Measurements from ENCODE around the gene HNRNPAB. TPM values are rescaled to one million over a fixed set of nuclear protein-coding genes. Genes with fewer than 3 reads are reported as not detected.

Gene HNRNPAB
- total and polyA plus RNA-seq, 4 donors = 33.7 to 66.3 (median 50.4) TPM

DNA sequence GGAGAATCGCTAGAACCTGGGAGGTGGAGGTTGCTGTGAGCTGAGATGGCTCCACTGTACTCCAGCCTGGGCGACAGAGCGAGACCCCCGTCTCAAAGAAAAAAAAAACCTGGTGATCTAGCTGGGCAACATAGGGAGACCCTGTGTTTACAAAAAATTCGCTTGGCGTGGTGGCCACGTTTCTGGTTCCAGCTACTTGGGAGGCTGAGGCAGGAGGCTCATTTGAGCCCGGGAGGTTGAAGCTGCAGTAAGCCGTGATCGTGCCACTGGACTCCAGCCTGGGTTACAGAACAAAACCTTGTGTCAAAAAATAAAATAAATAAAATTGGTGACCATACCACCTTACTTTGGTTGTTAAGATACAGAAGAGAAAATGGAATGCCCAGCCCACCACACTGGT, 1.8 kb upstream of the HNRNPAB start:
- 97% methylated on average over 10 of the region's 10 CpGs for WGBS

DNA sequence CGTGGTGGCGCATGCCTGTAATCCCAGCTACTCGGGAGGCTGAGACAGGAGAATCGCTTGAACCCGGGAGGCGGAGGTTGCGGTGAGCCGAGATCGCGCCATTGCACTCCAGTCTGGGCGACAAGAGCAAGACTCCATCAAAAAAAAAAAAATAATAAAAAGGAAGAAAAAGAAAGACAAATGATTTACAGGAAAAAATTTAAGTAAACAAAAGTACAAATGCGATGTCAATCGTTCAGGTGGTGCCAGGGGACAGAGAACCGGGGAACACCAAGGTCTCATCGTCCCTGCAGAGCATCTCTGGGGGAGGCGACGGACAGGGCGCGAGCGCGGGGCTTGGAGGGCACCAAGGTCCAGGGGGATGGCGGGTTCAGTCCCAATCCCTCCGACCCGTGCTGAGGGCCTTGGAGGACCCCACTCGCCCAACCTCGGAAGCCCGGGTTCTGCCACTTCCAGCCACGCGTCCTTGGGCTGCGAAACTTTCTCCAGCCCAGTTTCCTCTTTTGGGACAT, 607 bp upstream of the HNRNPAB start:
- WGBS = 21% methylated on average over 30 of the region's 30 CpGs
- Histone ChIP-seq H3K27me3 (ENCODE audit: control insufficient read depth in 4 of 4, insufficient read depth in 4 of 4, low read length in 3 of 4) (no peaks in the 10 kb centered on the region), H3K9ac (ENCODE audit: low read depth in 1 of 2, low read length in 2 of 2) (peak overlapping the region in 1 of 2 donors; percentile 78), H3K4me3 (ENCODE audit: low read depth in 1 of 3, low read length in 3 of 3) (peak overlapping the region; percentile 88 to 99 (median 97)), H3K9me3 (ENCODE audit: control insufficient read depth in 4 of 4, low read length in 3 of 4) (no peaks in the 10 kb centered on the region), H3K4me1 (ENCODE audit: control insufficient read depth in 4 of 4, insufficient read depth in 4 of 4, low read length in 3 of 4) (peaks cover 9 to 31% (median 27%) of the 10 kb centered on the region in 4 donors), H3K27ac (ENCODE audit: low read depth in 1 of 2, low read length in 2 of 2) (peak overlapping the region; percentile 80 to 93), H3K36me3 (ENCODE audit: control insufficient read depth in 4 of 4, insufficient read depth in 3 of 4, low read depth in 1 of 4, low read length in 3 of 4) (peaks cover 7 to 24% (median 16%) of the 10 kb centered on the region in 4 donors)
- TF ChIP-seq JUND (IDR thresholded peaks at IDR 0.05) (no peak), GABPA (IDR thresholded peaks at IDR 0.05 in 1 of 2, conservative IDR thresholded peaks at IDR 0.05 in 1 of 2) (no peak), EGR1 (IDR thresholded peaks at IDR 0.05; ENCODE audit: low read depth in 2 of 2) (no peak), YY1 (IDR thresholded peaks at IDR 0.05) (no peak), RAD21 (IDR thresholded peaks at IDR 0.05) (no peak), TAF1 (conservative IDR thresholded peaks at IDR 0.05) (no peak), HNF4G (IDR thresholded peaks at IDR 0.05) (no peak), SP1 (IDR thresholded peaks at IDR 0.05) (no peak), NR2F2 (IDR thresholded peaks at IDR 0.05) (no peak), FOXA1 (IDR thresholded peaks at IDR 0.05) (no peak)
- TF ChIP-seq, protein P1, sequence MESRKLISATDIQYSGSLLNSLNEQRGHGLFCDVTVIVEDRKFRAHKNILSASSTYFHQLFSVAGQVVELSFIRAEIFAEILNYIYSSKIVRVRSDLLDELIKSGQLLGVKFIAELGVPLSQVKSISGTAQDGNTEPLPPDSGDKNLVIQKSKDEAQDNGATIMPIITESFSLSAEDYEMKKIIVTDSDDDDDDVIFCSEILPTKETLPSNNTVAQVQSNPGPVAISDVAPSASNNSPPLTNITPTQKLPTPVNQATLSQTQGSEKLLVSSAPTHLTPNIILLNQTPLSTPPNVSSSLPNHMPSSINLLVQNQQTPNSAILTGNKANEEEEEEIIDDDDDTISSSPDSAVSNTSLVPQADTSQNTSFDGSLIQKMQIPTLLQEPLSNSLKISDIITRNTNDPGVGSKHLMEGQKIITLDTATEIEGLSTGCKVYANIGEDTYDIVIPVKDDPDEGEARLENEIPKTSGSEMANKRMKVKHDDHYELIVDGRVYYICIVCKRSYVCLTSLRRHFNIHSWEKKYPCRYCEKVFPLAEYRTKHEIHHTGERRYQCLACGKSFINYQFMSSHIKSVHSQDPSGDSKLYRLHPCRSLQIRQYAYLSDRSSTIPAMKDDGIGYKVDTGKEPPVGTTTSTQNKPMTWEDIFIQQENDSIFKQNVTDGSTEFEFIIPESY (IDR thresholded peaks at IDR 0.05) = no peak
- TF ChIP-seq, protein P2, sequence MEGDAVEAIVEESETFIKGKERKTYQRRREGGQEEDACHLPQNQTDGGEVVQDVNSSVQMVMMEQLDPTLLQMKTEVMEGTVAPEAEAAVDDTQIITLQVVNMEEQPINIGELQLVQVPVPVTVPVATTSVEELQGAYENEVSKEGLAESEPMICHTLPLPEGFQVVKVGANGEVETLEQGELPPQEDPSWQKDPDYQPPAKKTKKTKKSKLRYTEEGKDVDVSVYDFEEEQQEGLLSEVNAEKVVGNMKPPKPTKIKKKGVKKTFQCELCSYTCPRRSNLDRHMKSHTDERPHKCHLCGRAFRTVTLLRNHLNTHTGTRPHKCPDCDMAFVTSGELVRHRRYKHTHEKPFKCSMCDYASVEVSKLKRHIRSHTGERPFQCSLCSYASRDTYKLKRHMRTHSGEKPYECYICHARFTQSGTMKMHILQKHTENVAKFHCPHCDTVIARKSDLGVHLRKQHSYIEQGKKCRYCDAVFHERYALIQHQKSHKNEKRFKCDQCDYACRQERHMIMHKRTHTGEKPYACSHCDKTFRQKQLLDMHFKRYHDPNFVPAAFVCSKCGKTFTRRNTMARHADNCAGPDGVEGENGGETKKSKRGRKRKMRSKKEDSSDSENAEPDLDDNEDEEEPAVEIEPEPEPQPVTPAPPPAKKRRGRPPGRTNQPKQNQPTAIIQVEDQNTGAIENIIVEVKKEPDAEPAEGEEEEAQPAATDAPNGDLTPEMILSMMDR (IDR thresholded peaks at IDR 0.05; ENCODE audit: low read depth, low read length, missing input control) = no peak
- TF ChIP-seq, protein P3, sequence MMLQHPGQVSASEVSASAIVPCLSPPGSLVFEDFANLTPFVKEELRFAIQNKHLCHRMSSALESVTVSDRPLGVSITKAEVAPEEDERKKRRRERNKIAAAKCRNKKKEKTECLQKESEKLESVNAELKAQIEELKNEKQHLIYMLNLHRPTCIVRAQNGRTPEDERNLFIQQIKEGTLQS (IDR thresholded peaks at IDR 0.05) = no peak
- TF ChIP-seq, protein P4, sequence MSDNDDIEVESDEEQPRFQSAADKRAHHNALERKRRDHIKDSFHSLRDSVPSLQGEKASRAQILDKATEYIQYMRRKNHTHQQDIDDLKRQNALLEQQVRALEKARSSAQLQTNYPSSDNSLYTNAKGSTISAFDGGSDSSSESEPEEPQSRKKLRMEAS (IDR thresholded peaks at IDR 0.05) = no peak
- DNase-seq (ENCODE audit: low spot score) = no peak

More for the DNA sequence above, 1.8 kb upstream of the HNRNPAB start:
- Histone ChIP-seq H3K27me3 (ENCODE audit: control insufficient read depth in 4 of 4, insufficient read depth in 4 of 4, low read length in 3 of 4) (no peaks in the 10 kb centered on the region), H3K4me1 (ENCODE audit: control insufficient read depth in 4 of 4, insufficient read depth in 4 of 4, low read length in 3 of 4) (peaks cover 7 to 27% (median 24%) of the 10 kb centered on the region in 4 donors), H3K36me3 (ENCODE audit: control insufficient read depth in 4 of 4, insufficient read depth in 3 of 4, low read depth in 1 of 4, low read length in 3 of 4) (peaks cover 1 to 12% (median 7%) of the 10 kb centered on the region in 4 donors), H3K27ac (ENCODE audit: low read depth in 1 of 2, low read length in 2 of 2) (no peak overlapping the region), H3K4me3 (ENCODE audit: low read depth in 1 of 3, low read length in 3 of 3) (no peak overlapping the region), H3K9ac (ENCODE audit: low read depth in 1 of 2, low read length in 2 of 2) (no peak overlapping the region), H3K9me3 (ENCODE audit: control insufficient read depth in 4 of 4, low read length in 3 of 4) (no peaks in the 10 kb centered on the region)
- TF ChIP-seq FOXA2 (IDR thresholded peaks at IDR 0.05) (no peak), HNF4G (IDR thresholded peaks at IDR 0.05) (no peak), HNF4A (conservative IDR thresholded peaks at IDR 0.05) (no peak), EGR1 (IDR thresholded peaks at IDR 0.05; ENCODE audit: low read depth in 2 of 2) (no peak)
- TF ChIP-seq, protein P5, sequence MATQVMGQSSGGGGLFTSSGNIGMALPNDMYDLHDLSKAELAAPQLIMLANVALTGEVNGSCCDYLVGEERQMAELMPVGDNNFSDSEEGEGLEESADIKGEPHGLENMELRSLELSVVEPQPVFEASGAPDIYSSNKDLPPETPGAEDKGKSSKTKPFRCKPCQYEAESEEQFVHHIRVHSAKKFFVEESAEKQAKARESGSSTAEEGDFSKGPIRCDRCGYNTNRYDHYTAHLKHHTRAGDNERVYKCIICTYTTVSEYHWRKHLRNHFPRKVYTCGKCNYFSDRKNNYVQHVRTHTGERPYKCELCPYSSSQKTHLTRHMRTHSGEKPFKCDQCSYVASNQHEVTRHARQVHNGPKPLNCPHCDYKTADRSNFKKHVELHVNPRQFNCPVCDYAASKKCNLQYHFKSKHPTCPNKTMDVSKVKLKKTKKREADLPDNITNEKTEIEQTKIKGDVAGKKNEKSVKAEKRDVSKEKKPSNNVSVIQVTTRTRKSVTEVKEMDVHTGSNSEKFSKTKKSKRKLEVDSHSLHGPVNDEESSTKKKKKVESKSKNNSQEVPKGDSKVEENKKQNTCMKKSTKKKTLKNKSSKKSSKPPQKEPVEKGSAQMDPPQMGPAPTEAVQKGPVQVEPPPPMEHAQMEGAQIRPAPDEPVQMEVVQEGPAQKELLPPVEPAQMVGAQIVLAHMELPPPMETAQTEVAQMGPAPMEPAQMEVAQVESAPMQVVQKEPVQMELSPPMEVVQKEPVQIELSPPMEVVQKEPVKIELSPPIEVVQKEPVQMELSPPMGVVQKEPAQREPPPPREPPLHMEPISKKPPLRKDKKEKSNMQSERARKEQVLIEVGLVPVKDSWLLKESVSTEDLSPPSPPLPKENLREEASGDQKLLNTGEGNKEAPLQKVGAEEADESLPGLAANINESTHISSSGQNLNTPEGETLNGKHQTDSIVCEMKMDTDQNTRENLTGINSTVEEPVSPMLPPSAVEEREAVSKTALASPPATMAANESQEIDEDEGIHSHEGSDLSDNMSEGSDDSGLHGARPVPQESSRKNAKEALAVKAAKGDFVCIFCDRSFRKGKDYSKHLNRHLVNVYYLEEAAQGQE (IDR thresholded peaks at IDR 0.05) = no peak
- TF ChIP-seq, protein P2 (IDR thresholded peaks at IDR 0.05; ENCODE audit: low read depth, low read length, missing input control) = no peak
- DNase-seq (ENCODE audit: low spot score) = no peak
